ENCODE results near the gene PAQR8. TPM values are rescaled to one million over a fixed set of nuclear protein-coding genes. Genes with fewer than 3 reads are reported as not detected.

PAQR8 gene
- total RNA-seq, 1 donor from 2014 or later, result 9.5 TPM

- Mint-ChIP-seq H3K4me1 (peaks cover 37% of the 10 kb centered on the region), H3K27ac (no peak overlapping the region), H3K36me3 (peaks cover 9% of the 10 kb centered on the region), H3K4me3 (no peak overlapping the region), H3K27me3 (ENCODE audit: low read depth) (peaks cover 12% of the 10 kb centered on the region), H3K9me3 (no peaks in the 10 kb centered on the region)
- no peak for TF ChIP-seq CTCF (IDR thresholded peaks at IDR 0.05; ENCODE audit: unreplicated experiment)
- no peak for DNase-seq (ENCODE audit: low spot score in 2 of 2, unreplicated experiment in 2 of 2)
Measured at GRCh38 chr6:52364480-52365166, 2.7 kb downstream of the PAQR8 start.

DNA sequence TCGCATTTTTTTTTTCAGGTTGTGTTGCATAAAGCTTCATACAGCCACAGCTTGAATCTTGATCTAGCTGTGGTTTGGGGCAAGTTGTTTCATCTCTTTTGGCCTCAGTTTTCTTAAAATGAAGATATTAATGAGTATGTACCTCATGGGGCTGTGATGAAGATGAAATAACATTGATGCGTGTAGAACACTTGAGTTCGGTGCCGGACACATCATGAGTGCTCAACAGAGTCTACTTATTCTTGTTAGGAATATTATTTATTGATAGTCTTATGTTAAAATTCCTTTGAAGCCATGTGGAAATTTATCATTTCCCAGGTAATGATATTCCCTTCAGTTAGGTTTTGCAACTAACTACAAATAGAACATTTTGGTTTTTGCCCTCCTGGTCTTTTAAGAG, 3.4 kb downstream of the PAQR8 start:
- H3K4me1 Mint-ChIP-seq, result peaks cover 30% of the 10 kb centered on the region

GRCh38 chr6:52365866-52366540, 4.1 kb downstream of the PAQR8 start:
- Mint-ChIP-seq H3K4me1 (peaks cover 25% of the 10 kb centered on the region), H3K27ac (no peak overlapping the region), H3K9me3 (no peaks in the 10 kb centered on the region), H3K27me3 (ENCODE audit: low read depth) (peaks cover 12% of the 10 kb centered on the region), H3K36me3 (peaks cover 9% of the 10 kb centered on the region), H3K4me3 (no peak overlapping the region)
- no peak for TF ChIP-seq CTCF (IDR thresholded peaks at IDR 0.05; ENCODE audit: unreplicated experiment)
- no peak for DNase-seq (ENCODE audit: low spot score in 2 of 2, unreplicated experiment in 2 of 2)

More for the DNA sequence above, 3.4 kb downstream of the PAQR8 start:
- no peak for DNase-seq (ENCODE audit: low spot score in 2 of 2, unreplicated experiment in 2 of 2)
- Mint-ChIP-seq H3K9me3 (no peaks in the 10 kb centered on the region), H3K27me3 (ENCODE audit: low read depth) (peaks cover 12% of the 10 kb centered on the region), H3K4me3 (no peak overlapping the region), H3K36me3 (peaks cover 9% of the 10 kb centered on the region), H3K27ac (no peak overlapping the region)
- TF ChIP-seq CTCF (IDR thresholded peaks at IDR 0.05; ENCODE audit: unreplicated experiment), result no peak

- Mint-ChIP-seq H3K9me3 (no peaks in the 10 kb centered on the region), H3K27me3 (ENCODE audit: low read depth) (peaks cover 8% of the 10 kb centered on the region), H3K36me3 (peaks cover 9% of the 10 kb centered on the region), H3K4me1 (peaks cover 11% of the 10 kb centered on the region), H3K27ac (no peak overlapping the region), H3K4me3 (no peak overlapping the region)
- no peak for DNase-seq (ENCODE audit: low spot score in 2 of 2, unreplicated experiment in 2 of 2)
- TF ChIP-seq CTCF (IDR thresholded peaks at IDR 0.05; ENCODE audit: unreplicated experiment), result no peak
Measured at GRCh38 chr6:52368002-52368401, 6.1 kb downstream of the PAQR8 start.

- H3K36me3 Mint-ChIP-seq, result peaks cover 14% of the 10 kb centered on the region
- TF ChIP-seq CTCF (IDR thresholded peaks at IDR 0.05; ENCODE audit: unreplicated experiment), result no peak
- H3K27me3 Mint-ChIP-seq (ENCODE audit: low read depth), result no peaks in the 10 kb centered on the region
- H3K4me3 Mint-ChIP-seq, result no peak overlapping the region
- no peak for DNase-seq (ENCODE audit: low spot score in 2 of 2, unreplicated experiment in 2 of 2)
- peaks cover 5% of the 10 kb centered on the region for H3K9me3 Mint-ChIP-seq
- no peak overlapping the region for H3K27ac Mint-ChIP-seq
- peaks cover 4% of the 10 kb centered on the region for H3K4me1 Mint-ChIP-seq
Measured at GRCh38 chr6:52369234-52369633, 7.3 kb downstream of the PAQR8 start.
